Nephron progenitor cell (in vitro differentiated cells): ENCODE measurements around the gene CHAT.

ENCODE experiments used
- DNase-seq: peaks from one replicate; pipeline ENCODE4 v3.0.0; 2021
- H3K27ac Mint-ChIP-seq: 2 replicates; pipeline ENCODE4 v1.8.0; 2021; ENCODE audit warnings: mild to moderate bottlenecking, moderate library complexity, mixed read lengths
- H3K27me3 Mint-ChIP-seq: 2 replicates; pipeline ENCODE4 v1.8.0; 2021; ENCODE audit warnings: mild to moderate bottlenecking, low read depth, mixed read lengths; ENCODE audit not compliant: poor library complexity
- H3K36me3 Mint-ChIP-seq: 2 replicates; pipeline ENCODE4 v1.8.0; 2021; ENCODE audit warnings: low read depth, mixed read lengths
- H3K4me1 Mint-ChIP-seq: 2 replicates; pipeline ENCODE4 v1.8.0; 2021; ENCODE audit warnings: mixed read lengths
- H3K4me3 Mint-ChIP-seq: 2 replicates; pipeline ENCODE4 v1.8.0; 2021; ENCODE audit warnings: mild to moderate bottlenecking, moderate library complexity, mixed read lengths
- H3K9me3 Mint-ChIP-seq: 2 replicates; pipeline ENCODE4 v1.8.0; 2021; ENCODE audit warnings: mild to moderate bottlenecking, moderate library complexity, mixed read lengths
- TF ChIP-seq, protein P1 (sequence below): fragments of 200-600 bp; sonication (generic); IDR thresholded peaks from 2 replicates; pipeline ENCODE4 v1.5.0; 2021; ENCODE audit warnings: antibody characterized with exemption

CHAT gene

DNA sequence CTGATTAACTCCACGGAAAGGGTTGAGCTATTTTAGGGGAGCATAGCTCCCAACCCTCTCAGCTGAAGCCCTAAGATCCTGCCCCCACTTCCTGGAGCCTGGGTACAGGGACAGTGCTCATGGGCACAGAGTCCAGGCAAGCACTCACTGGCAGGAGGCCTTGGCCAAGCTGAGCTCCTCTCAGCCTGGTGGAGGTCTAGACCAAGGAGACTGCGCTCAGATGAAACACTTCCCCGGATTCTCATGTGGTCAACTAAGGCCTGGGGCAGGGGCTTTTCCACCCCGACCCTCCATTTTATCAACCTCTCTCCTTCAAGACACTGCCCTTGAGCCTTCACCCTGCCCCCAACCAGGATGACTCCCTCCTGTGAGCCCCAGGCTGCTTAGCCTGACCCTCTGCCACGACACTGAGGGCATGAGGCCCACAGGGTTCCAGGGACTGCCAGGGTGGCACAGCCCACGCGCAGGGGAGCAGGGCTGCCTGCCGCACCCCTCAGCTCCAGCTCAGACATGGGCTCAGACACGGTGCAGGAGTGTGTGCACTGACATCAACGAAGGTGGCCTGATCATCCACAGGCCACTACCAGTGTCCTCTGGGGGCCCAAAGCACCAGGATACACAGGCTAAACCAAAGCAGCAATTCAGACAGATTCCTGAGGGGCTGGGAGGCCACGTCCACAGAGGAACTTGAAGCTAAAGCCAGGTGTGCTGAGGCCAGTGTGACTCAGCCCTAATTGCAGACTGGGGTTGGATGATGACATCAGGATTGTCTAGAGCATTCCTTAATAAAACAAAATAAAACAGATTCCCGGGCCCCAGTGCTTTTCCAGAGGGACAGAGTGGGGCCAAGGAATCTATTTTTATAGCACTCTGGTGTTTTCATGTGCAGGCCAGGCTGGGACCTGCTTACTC is 18.8 kb downstream of the CHAT start:
- Mint-ChIP-seq H3K27ac (no peak overlapping the region), H3K4me1 (no peaks in the 10 kb centered on the region), H3K36me3 (no peaks in the 10 kb centered on the region), H3K9me3 (no peaks in the 10 kb centered on the region), H3K27me3 (peaks cover 44% of the 10 kb centered on the region), H3K4me3 (no peak overlapping the region)
- TF ChIP-seq, protein P1, sequence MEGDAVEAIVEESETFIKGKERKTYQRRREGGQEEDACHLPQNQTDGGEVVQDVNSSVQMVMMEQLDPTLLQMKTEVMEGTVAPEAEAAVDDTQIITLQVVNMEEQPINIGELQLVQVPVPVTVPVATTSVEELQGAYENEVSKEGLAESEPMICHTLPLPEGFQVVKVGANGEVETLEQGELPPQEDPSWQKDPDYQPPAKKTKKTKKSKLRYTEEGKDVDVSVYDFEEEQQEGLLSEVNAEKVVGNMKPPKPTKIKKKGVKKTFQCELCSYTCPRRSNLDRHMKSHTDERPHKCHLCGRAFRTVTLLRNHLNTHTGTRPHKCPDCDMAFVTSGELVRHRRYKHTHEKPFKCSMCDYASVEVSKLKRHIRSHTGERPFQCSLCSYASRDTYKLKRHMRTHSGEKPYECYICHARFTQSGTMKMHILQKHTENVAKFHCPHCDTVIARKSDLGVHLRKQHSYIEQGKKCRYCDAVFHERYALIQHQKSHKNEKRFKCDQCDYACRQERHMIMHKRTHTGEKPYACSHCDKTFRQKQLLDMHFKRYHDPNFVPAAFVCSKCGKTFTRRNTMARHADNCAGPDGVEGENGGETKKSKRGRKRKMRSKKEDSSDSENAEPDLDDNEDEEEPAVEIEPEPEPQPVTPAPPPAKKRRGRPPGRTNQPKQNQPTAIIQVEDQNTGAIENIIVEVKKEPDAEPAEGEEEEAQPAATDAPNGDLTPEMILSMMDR, result no peak
- no peak for DNase-seq

DNA sequence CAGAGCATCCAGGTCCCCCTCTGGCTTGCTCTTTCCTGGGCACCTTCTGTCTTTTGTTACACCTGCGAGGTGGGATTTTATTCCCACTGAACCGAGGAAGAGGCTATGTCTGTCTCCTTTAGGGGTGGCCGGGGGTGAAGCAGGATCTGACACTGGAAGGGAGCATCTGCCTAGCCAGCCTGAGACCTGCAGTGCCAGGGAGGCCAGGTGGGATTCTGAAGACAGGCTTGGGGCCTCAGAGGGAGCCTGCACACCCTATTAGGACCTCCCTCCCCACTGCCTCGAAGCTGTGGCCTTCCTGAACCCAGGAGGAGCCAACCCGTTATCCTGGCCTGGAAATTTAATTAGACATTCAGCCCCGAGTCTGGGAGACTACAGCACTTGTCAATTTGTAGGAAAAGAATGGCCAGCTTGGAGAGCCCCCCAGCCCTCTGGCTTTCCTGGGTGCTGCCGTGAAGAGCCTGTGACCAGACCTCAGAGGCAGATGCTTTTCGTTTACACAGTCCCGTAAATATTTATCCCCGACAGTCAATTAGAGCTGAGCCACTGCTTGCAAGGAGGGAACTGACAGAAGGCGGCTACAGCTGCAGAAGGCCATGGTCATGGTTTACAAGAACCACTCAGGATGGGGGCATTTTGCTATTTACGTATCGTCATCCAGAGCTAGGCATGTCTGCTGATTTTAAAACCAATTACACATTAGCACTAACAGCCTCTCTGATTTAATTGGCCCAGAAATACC is 19.7 kb downstream of the CHAT start:
- Mint-ChIP-seq H3K9me3 (no peaks in the 10 kb centered on the region), H3K4me3 (no peak overlapping the region), H3K36me3 (no peaks in the 10 kb centered on the region), H3K27ac (no peak overlapping the region), H3K27me3 (peaks cover 47% of the 10 kb centered on the region), H3K4me1 (no peaks in the 10 kb centered on the region)
- TF ChIP-seq, protein P1, result no peak
- no peak for DNase-seq

DNA sequence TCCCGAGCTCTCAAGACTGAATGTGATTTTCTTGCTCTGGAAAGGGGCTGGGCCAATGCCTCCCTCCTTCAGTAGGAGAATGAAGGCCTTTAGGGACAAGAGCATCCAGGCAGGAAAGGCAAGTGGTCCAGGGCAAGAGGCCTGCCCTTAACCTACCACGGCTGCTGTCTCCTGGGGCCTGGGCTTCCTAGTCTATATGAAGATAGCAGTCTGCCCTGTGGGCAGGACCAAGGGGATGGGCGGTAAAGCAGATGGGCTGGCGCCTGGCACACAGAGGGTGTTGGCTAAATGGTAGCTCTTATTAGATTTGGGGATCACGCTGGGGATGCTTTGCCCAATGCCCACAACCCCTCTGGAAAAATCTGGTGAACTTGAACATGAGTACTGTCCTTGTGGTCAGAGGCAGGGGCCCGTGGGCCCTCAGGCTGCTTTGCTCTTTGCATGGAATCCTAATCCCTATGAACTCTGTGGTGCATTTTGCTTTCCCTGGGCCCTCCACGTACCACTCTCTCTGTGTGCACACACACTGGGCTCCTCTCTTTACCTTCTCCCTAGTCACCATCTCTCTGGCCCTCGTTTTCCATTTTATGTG is 20.3 kb downstream of the CHAT start:
- no peak for DNase-seq
- peaks cover 53% of the 10 kb centered on the region for H3K27me3 Mint-ChIP-seq
- TF ChIP-seq, protein P1, result no peak

DNA sequence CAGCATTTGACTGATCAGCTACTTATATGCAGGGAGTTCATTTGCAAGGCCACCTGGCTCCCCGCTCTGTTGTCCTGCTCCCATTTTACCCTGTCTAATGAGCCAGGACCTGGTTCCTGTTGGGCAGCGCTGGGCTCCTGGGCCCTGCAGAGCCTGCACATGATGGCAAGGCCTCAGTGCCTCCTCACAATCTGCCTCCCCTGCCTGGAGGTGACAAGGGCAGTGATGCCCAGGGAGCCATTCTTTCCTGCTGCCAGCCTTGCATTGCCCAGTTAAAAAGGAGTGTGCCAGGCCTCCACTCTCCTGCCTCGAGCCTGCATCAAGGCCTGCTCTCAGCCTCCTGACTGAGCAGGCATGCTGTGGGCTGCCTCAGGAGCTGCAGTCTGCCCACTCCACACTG is 28.5 kb downstream of the CHAT start:
- TF ChIP-seq, protein P1, result no peak
- Mint-ChIP-seq H3K4me3 (no peak overlapping the region), H3K9me3 (no peaks in the 10 kb centered on the region), H3K27ac (no peak overlapping the region), H3K36me3 (no peaks in the 10 kb centered on the region), H3K27me3 (peaks cover 53% of the 10 kb centered on the region), H3K4me1 (peaks cover 5% of the 10 kb centered on the region)
- DNase-seq, result no peak

More for the DNA sequence above, 20.3 kb downstream of the CHAT start:
- Mint-ChIP-seq H3K27ac (no peak overlapping the region), H3K4me3 (no peak overlapping the region), H3K9me3 (no peaks in the 10 kb centered on the region), H3K36me3 (no peaks in the 10 kb centered on the region), H3K4me1 (no peaks in the 10 kb centered on the region)

DNA sequence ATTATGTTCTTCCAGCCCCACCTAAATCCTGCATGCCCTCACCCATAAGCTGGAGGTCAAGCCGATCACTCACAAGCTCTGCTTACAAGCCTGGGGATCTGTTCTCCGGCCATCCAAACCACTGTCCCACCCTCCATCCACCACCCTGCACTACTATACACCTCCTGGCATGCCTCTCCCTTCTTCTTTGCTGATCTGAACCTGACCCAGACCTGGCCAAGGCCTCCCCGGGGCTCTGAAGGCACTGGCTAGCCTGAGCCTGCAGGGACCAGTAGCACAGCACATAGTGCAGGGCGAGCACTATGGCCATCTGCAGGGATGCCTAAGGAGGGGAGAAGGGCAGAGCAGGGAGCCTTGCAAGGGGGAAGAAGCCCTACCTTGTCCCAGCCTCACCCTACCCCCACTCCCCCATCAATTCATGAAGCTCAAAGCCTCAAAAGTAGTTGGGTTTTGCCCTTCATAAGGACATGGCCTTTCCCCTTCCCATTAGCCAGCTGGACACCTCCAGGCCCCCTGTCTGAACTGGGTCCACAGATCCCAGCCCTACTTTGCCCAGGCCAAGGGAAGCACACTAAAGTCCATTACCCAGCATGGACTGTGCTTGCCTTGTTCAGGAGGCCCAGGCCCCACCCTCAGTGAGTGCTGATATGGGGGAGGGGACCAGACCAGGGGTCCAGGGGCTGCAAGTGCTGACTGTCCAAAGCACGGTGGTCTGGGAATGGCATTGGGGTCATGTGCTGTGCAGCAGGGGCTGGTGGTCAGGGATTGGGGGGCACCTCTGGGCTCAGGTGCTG is 29.6 kb downstream of the CHAT start:
- peaks cover 10% of the 10 kb centered on the region for H3K4me1 Mint-ChIP-seq
- no peak for DNase-seq
- no peak overlapping the region for H3K27ac Mint-ChIP-seq
- TF ChIP-seq, protein P1, result no peak
- no peak overlapping the region for H3K4me3 Mint-ChIP-seq
- H3K9me3 Mint-ChIP-seq, result no peaks in the 10 kb centered on the region
- peaks cover 48% of the 10 kb centered on the region for H3K27me3 Mint-ChIP-seq
- H3K36me3 Mint-ChIP-seq, result no peaks in the 10 kb centered on the region
